Upper lobe of left lung (tissue), 4 donors: ENCODE measurements around the gene NEK2.

Experiments
- EP300 ChIP-seq, 4 donors: sonication (generic); formaldehyde crosslinking; IDR thresholded peaks; one replicate each; pipeline ENCODE4 v1.5.1; 2017; ENCODE audit warnings: antibody characterized with exemption in 4 of 4, control low read depth in 2 of 4
- POLR2A ChIP-seq, 4 donors: fragments of 450-650 bp; IDR thresholded peaks; one replicate each; pipeline ENCODE4 v1.5.1; 2016 to 2017; ENCODE audit warnings: antibody characterized with exemption in 4 of 4, mild to moderate bottlenecking in 2 of 4
- TF ChIP-seq, protein P1 (sequence below), 6 experiments: fragments of 450-650 bp in 4 of 6; fragments of 200-600 bp in 2 of 6; sonication (generic) in 2 of 6; IDR thresholded peaks; one replicate each; pipeline ENCODE4 v1.5.1; 2016 to 2019; ENCODE audit warnings: antibody characterized with exemption in 6 of 6

DNA sequence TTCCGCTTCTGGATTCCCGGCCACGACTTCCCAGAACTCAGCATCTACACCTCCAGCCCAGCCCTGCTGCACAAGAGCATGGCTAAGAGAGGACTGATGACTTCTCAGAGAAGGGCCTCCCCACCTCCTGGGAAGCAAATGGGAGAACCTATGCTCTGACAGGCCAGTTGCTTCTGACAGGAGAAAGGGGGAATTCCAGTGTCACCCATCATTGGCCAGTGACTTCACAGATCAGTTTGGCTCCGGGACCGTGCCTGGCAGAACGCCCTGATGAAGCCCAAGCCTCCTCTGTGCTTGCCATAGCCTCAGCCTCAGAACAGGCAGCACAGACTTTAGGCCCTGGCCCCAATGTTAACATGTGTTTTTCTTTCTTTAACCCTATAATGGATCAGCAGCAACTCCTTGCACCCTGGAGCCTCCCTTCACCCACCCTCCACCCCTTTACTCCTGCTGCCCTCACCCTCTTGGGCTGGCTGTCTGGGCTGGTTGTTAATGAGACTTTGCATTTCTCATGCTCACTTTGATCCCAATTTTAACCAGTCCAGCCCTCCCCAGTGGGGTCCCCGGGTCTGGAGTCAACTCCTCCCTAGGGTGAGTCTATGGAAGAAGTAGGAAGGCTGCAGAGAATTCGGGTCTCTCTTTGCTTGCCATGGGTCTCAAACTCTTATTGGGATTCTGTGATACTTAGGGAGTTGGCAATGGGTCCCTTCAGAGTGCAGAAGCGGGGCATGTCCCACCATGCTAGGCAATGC, 53.8 kb downstream of the NEK2 start:
- TF ChIP-seq EP300 (IDR thresholded peaks at IDR 0.05) (no peak), POLR2A (IDR thresholded peaks at IDR 0.05) (no peak)
- TF ChIP-seq, protein P1, sequence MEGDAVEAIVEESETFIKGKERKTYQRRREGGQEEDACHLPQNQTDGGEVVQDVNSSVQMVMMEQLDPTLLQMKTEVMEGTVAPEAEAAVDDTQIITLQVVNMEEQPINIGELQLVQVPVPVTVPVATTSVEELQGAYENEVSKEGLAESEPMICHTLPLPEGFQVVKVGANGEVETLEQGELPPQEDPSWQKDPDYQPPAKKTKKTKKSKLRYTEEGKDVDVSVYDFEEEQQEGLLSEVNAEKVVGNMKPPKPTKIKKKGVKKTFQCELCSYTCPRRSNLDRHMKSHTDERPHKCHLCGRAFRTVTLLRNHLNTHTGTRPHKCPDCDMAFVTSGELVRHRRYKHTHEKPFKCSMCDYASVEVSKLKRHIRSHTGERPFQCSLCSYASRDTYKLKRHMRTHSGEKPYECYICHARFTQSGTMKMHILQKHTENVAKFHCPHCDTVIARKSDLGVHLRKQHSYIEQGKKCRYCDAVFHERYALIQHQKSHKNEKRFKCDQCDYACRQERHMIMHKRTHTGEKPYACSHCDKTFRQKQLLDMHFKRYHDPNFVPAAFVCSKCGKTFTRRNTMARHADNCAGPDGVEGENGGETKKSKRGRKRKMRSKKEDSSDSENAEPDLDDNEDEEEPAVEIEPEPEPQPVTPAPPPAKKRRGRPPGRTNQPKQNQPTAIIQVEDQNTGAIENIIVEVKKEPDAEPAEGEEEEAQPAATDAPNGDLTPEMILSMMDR (IDR thresholded peaks at IDR 0.05), result no peak
